GM23338 (cell line): ENCODE results near the gene MRPS18B.

Experiments
- CREB1 ChIP-seq: fragments of 250-450 bp; sonication (Bioruptor Pico); IDR thresholded peaks from 2 replicates; pipeline ENCODE4 v1.5.0; 2020; ENCODE audit warnings: low read depth, mild to moderate bottlenecking, moderate library complexity
- ETS1 ChIP-seq: IDR thresholded peaks from 2 replicates; pipeline ENCODE4 v1.6.1; 2016; ENCODE audit warnings: antibody characterized with exemption
- EZH2 ChIP-seq: fragments of 200-600 bp; sonication (generic); IDR thresholded peaks from one replicate; pipeline ENCODE4 v1.8.0; 2017; ENCODE audit warnings: antibody characterized with exemption, mild to moderate bottlenecking, low read depth; ENCODE audit not compliant: unreplicated experiment
- EZH2phosphoT487 ChIP-seq: fragments of 200-600 bp; sonication (generic); IDR thresholded peaks from one replicate; pipeline ENCODE4 v1.8.1; 2018; ENCODE audit warnings: antibody characterized with exemption; ENCODE audit not compliant: unreplicated experiment
- JUNB ChIP-seq: IDR thresholded peaks from one replicate; pipeline ENCODE4 v1.6.1; 2016; ENCODE audit warnings: antibody characterized with exemption; ENCODE audit not compliant: unreplicated experiment
- POLR2AphosphoS5 ChIP-seq: IDR thresholded peaks from 2 replicates; pipeline ENCODE4 v1.6.1; 2016; ENCODE audit warnings: antibody characterized with exemption, low read depth
- REST ChIP-seq: IDR thresholded peaks from one replicate; pipeline ENCODE4 v1.6.1; 2018; ENCODE audit warnings: antibody characterized with exemption; ENCODE audit not compliant: unreplicated experiment
- STAT1 ChIP-seq: IDR thresholded peaks from one replicate; pipeline ENCODE4 v1.6.1; 2016; ENCODE audit warnings: antibody characterized with exemption; ENCODE audit not compliant: unreplicated experiment
- ZNF114 ChIP-seq: fragments of 250-450 bp; sonication (Bioruptor Pico); IDR thresholded peaks from 2 replicates; pipeline ENCODE4 v1.5.0; 2020; ENCODE audit warnings: mild to moderate bottlenecking, moderate library complexity
- TF ChIP-seq, protein P1 (sequence below), 2 experiments: fragments of 200-600 bp in 1 of 2; sonication (generic) in 1 of 2; conservative IDR thresholded peaks; 2 replicates each; pipeline versions ENCODE4 v1.5.1 to v1.6.1; 2016 to 2017; ENCODE audit warnings: antibody characterized with exemption in 2 of 2, low read depth in 2 of 2, mild to moderate bottlenecking in 2 of 2, moderate library complexity in 1 of 2

DNA sequence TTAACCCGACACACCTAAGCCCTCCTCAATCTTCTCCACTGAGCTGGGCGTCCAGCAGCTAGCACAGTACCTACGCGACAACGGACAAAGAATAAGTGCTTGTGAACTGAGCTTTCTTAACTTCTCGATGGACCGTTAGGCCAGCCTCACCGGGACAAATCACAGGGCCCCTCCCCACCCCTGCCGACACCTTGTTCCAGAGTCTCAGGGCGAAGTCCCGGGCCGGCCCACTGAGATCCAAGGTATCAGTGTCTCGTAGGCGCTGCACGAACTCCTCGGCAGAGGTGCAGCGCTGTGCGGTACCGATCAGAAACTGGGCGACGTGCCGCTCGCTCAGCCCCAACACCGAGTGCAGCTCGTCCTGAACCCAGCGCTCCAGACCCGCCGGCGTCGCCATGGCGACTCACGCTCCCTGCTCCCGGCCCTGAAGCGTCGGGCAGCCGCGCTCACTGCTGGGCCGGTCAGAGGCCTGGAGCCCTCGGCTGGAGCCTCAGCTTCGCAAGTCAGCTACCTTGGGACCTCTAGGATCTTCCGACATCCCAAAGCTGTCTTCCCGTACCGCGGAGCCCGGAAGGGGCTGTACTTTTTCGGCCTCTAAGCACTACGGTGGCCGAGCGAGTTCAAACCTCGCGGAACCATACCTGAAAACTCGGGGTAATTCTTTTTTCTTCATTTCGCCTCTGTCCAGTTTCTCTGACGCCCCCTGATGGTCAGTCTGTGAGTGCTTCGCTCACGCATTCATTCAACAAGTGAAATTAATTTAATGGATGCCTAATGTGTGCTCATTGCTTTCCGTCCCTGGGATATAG, 55.0 kb downstream of the MRPS18B start, which contains the start of gene DHX16:
- TF ChIP-seq, protein P1, sequence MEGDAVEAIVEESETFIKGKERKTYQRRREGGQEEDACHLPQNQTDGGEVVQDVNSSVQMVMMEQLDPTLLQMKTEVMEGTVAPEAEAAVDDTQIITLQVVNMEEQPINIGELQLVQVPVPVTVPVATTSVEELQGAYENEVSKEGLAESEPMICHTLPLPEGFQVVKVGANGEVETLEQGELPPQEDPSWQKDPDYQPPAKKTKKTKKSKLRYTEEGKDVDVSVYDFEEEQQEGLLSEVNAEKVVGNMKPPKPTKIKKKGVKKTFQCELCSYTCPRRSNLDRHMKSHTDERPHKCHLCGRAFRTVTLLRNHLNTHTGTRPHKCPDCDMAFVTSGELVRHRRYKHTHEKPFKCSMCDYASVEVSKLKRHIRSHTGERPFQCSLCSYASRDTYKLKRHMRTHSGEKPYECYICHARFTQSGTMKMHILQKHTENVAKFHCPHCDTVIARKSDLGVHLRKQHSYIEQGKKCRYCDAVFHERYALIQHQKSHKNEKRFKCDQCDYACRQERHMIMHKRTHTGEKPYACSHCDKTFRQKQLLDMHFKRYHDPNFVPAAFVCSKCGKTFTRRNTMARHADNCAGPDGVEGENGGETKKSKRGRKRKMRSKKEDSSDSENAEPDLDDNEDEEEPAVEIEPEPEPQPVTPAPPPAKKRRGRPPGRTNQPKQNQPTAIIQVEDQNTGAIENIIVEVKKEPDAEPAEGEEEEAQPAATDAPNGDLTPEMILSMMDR (conservative IDR thresholded peaks at IDR 0.05; ENCODE audit: low read depth in 2 of 2) = peak; percentile 86 to 96
- no peak for TF ChIP-seq ZNF114 (CRISPR knock-in tag)
- TF ChIP-seq CREB1 = peak; percentile 6; the same call in 1 of the 2 replicates
- no peak for TF ChIP-seq REST
- TF ChIP-seq POLR2AphosphoS5 = peak; percentile 70; the same call in 1 of the 2 replicates
- no peak for TF ChIP-seq JUNB
- TF ChIP-seq EZH2 = no peak
- TF ChIP-seq EZH2phosphoT487 = no peak
- peak; percentile 46; the same call in 1 of the 2 replicates for TF ChIP-seq ETS1
- no peak for TF ChIP-seq STAT1
